NCI-H2107 (cell line): ENCODE data around the gene XPNPEP3.

Experiments used
- DNase-seq: peaks from one replicate; lab custom pipeline; 2025; lab: John Stamatoyannopoulos, UW

XPNPEP3 gene

GRCh38 chr22:40950962-40951794, 94.2 kb downstream of the XPNPEP3 start, which contains the start of gene RBX1:
Gene RBX1, plus strand, starts transcription at chr22:40951378. Its CDS starts 21 bp downstream, at chr22:40951399.
- peak; percentile 88 for DNase-seq

- no peak for DNase-seq
Measured at GRCh38 chr22:40951795-40952605, 95.1 kb downstream of the XPNPEP3 start.

- no peak for DNase-seq
Measured at GRCh38 chr22:40953471-40953870, 96.5 kb downstream of the XPNPEP3 start.

GRCh38 chr22:40954113-40954512, 97.2 kb downstream of the XPNPEP3 start:
- no peak for DNase-seq

- DNase-seq = no peak
Measured at GRCh38 chr22:40955571-40955970, 98.6 kb downstream of the XPNPEP3 start.

GRCh38 chr22:40957601-40958000, 100.7 kb downstream of the XPNPEP3 start:
- DNase-seq = no peak

GRCh38 chr22:40958299-40958698, 101.4 kb downstream of the XPNPEP3 start:
- DNase-seq = no peak

- DNase-seq = no peak
Measured at GRCh38 chr22:40960145-40960544, 103.2 kb downstream of the XPNPEP3 start.

- no peak for DNase-seq
Measured at GRCh38 chr22:40965936-40966725, 109.2 kb downstream of the XPNPEP3 start.

- DNase-seq = no peak
Measured at GRCh38 chr22:40966726-40967085, 109.8 kb downstream of the XPNPEP3 start.

- no peak for DNase-seq
Measured at GRCh38 chr22:40967111-40967760, 110.3 kb downstream of the XPNPEP3 start.

GRCh38 chr22:40972587-40972986, 115.6 kb downstream of the XPNPEP3 start:
- no peak for DNase-seq

GRCh38 chr22:40973144-40973543, 116.2 kb downstream of the XPNPEP3 start:
- no peak for DNase-seq

- no peak for DNase-seq
Measured at GRCh38 chr22:40975366-40975765, 118.4 kb downstream of the XPNPEP3 start.

GRCh38 chr22:40976866-40977700, 120.1 kb downstream of the XPNPEP3 start:
- no peak for DNase-seq

- DNase-seq = no peak
Measured at GRCh38 chr22:40979198-40979597, 122.2 kb downstream of the XPNPEP3 start.

- no peak for DNase-seq
Measured at GRCh38 chr22:40979871-40980270, 122.9 kb downstream of the XPNPEP3 start.
